ENCODE data around the gene FRS3.
A peak's percentile ranks its signal among the peaks of the same experiment; 100 is the strongest.

The FRS3 gene

DNA sequence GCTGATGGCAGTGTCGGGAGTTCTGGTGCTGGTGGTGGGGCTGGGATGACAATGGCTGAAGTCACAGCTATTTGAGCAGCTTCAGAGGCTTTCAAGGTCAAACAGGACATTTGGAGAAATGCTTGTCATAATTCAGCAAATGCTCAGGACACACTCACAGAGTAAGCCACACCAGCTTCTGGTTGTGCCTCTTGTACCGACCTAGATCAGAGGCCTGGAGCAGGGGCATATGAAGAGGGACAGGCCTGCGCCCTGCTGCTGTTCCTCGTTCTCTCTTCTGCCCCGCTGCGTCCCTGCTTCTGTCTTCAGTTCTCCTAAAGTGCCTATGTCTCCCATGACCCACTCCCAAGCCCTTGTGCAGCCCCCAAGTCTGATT is 31.6 kb downstream of the FRS3 start:
- DNase-seq (no peak), ATAC-seq (no peak)
- Mint-ChIP-seq H3K4me3 (no peak overlapping the region), H3K27me3 (no peaks in the 10 kb centered on the region), H3K36me3 (ENCODE audit: low read depth) (no peaks in the 10 kb centered on the region), H3K4me1 (no peaks in the 10 kb centered on the region), H3K27ac (no peak overlapping the region), H3K9me3 (no peaks in the 10 kb centered on the region)

DNA sequence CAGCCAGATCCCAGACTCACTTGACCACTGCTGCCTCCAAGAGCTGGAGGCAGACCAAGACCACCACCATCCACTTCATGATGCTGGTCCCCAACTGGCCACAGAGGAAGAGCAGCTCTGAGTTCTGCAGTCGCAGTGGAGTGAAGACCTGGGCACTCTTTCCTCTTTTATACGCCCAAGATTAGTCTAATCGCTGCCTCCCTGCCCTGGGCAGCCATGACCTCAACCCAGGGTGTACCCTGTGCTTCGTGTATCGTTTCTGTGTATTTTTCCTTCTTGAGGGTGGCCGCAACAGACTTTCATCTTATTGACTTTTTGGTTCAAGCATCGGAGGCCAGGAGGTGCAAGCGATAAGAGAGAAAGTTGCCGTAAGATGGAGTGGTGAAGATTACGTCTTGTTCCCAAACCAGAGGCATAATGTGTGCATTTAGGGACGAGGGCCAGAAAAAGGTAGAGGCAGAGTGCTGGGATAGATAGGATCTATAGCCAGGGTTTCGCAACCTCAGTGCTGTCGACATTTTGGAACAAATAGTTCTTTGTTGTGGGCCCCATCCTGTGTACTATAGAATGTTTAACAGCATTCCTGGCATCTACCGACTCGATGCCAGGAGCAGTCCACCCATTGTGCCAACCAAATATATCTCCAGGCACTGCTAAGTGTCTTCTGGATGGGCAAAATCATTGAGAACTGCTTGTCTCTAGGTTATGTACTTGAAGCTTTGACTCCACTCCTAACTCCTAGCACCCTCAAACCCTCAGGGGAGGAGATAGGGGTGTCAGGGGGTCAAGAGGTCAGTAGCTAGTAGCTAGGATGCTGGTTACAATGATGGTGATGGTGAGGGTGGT is 32.2 kb downstream of the FRS3 start, which contains the start of gene PGC:
Gene PGC (minus strand): TSS at position 142 of the 846 bp plus-strand sequence. CDS start 63 bp downstream, at position 79.
- H3K27me3 Mint-ChIP-seq = no peaks in the 10 kb centered on the region
- ATAC-seq (no peak), DNase-seq (no peak)
- no peaks in the 10 kb centered on the region for H3K36me3 Mint-ChIP-seq (ENCODE audit: low read depth)
- no peaks in the 10 kb centered on the region for H3K9me3 Mint-ChIP-seq
- H3K4me1 Mint-ChIP-seq = no peaks in the 10 kb centered on the region
- no peak within 1 kb of the TSS for H3K27ac Mint-ChIP-seq
- no peak within 1 kb of the TSS for H3K4me3 Mint-ChIP-seq

DNA sequence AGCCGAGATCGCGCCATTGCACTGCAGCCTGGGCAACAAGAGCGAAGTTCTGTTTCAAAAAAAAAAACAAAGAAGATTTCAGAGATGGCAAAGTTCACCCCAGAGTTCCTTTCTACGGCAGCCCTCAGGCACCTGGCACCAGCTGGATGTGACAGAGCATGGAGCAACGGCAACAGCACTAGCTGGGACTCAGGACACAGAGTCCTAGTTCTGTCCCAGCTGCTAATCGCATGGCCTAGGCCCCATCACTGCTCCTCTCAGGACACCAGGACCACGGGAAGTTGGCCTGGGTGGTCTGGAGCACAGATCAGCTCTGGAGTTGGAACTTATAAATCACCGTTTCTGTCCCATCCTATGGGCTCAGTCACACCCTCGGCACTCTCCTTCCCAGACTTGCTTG is 33.6 kb downstream of the FRS3 start:
- no peak overlapping the region for H3K27ac Mint-ChIP-seq
- H3K4me3 Mint-ChIP-seq = no peak overlapping the region
- DNase-seq (no peak), ATAC-seq (no peak)
- no peaks in the 10 kb centered on the region for H3K36me3 Mint-ChIP-seq (ENCODE audit: low read depth)
- no peaks in the 10 kb centered on the region for H3K9me3 Mint-ChIP-seq
- no peaks in the 10 kb centered on the region for H3K27me3 Mint-ChIP-seq
- no peaks in the 10 kb centered on the region for H3K4me1 Mint-ChIP-seq

DNA sequence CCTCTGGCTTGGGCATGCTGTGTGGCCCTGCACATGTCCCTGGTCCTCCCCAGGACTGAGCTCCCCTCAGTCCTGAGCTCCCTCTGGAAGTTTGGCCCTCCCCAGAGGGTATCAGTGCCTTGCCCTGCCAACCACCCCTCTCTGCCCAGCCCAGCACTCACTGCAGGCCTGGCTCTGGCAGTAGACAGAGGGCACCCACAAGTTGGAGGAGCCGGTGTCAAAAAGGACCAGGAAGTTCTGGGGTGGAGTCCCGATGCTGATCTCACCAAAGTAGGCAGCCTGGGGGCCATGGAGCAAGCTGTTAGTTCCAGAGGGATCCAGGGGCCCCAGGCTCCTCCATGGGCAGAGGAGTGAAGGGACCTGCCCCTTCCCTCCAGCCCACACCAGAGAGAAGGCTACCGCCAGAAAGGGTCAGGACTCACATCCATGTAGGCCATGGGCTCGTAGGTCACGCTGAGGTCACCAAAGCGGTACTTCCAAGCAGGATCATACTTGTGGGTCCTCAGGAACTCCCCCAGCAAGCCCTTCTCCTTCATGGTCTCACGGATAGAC is 35.4 kb downstream of the FRS3 start:
- H3K4me1 Mint-ChIP-seq = no peaks in the 10 kb centered on the region
- H3K36me3 Mint-ChIP-seq (ENCODE audit: low read depth) = no peaks in the 10 kb centered on the region
- H3K27ac Mint-ChIP-seq = no peak overlapping the region
- no peak for DNase-seq
- H3K27me3 Mint-ChIP-seq = no peaks in the 10 kb centered on the region
- no peaks in the 10 kb centered on the region for H3K9me3 Mint-ChIP-seq
- ATAC-seq = no peak
- no peak overlapping the region for H3K4me3 Mint-ChIP-seq

DNA sequence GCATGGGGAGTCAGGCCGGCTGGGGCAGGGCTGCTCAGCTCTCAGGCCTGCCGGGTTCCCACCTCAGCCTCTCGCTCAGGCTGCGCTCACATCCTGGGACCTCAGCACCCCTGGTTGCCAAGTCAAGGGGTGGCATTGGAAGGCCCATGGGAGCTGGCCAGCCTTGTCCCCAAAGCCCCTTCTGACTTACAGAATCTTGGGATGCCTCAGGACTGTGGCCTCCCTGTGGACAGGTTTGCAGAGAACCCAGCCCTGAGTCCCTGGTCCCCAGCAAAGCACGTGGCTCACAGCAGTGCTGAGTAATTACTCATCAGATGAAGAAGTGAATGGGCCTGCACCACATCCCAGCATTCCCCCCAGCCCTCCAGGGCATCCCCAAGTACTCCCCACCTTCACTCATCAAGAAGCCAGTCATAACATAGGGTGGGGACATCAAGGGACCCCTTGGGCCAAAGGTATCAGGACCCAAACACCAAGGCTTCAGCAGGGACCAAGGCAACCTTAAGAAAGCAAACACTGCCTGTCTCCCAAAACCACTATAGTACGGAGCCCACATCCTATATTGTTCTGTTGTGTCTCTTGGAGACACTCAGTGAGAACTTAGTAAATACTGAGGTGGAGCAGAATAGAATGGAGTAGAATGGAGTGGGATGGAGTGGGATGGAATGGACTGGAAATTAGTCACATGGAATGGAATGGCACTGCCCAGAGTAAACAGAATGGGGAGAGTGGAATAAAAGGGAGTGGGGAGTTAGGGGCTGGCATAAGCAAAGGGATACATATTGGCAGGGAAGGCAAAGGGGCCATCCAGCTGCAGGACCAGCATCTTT is 36.1 kb downstream of the FRS3 start:
- Mint-ChIP-seq H3K9me3 (no peaks in the 10 kb centered on the region), H3K4me1 (no peaks in the 10 kb centered on the region), H3K4me3 (no peak overlapping the region), H3K27ac (no peak overlapping the region), H3K36me3 (ENCODE audit: low read depth) (no peaks in the 10 kb centered on the region), H3K27me3 (no peaks in the 10 kb centered on the region)
- ATAC-seq (no peak), DNase-seq (no peak)

DNA sequence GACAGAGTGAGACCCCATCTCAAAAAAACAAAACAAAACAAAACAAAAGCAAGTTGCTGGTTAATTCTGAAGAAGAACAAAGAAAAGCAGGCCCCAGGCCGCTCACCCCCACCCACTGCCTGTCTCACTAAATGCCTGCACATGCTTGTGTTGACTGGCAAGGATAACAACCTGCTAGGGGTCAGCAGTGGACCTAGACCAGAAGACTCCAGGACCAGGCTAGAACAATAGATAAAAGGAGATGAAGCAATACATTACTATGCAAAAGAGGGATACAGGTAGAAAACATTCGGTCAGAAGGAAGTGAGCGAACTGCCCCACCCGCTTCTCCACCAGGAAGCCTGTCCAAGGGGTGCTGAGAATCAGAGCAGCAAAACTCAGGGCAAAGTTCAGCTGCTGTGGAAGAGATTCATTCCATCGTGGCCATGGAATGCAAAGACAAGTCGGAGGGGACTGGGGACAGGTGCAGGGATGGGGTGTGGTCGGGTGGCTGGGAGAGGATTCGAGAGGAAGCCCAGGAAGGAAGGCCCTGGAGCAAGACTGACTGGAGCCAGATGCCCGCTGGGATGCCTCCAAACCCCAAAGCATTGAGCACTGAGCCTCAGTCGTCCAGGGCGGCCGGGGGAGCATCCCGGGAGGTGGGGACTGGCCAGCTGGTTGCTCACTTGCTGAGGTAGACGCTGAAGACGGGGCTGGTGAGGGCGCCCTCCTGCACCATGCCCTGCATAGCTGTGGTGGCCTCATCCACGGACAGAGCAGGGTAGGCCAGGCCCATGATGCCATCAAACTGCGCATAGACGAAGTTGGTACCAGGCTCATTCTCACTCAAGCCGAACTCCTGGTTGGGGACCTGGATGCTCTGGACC is 37.8 kb downstream of the FRS3 start:
- ATAC-seq (no peak), DNase-seq (no peak)
- no peaks in the 10 kb centered on the region for H3K27me3 Mint-ChIP-seq
- H3K4me3 Mint-ChIP-seq = no peak overlapping the region
- H3K36me3 Mint-ChIP-seq (ENCODE audit: low read depth) = no peaks in the 10 kb centered on the region
- no peaks in the 10 kb centered on the region for H3K9me3 Mint-ChIP-seq
- H3K4me1 Mint-ChIP-seq = no peaks in the 10 kb centered on the region
- H3K27ac Mint-ChIP-seq = no peak overlapping the region

DNA sequence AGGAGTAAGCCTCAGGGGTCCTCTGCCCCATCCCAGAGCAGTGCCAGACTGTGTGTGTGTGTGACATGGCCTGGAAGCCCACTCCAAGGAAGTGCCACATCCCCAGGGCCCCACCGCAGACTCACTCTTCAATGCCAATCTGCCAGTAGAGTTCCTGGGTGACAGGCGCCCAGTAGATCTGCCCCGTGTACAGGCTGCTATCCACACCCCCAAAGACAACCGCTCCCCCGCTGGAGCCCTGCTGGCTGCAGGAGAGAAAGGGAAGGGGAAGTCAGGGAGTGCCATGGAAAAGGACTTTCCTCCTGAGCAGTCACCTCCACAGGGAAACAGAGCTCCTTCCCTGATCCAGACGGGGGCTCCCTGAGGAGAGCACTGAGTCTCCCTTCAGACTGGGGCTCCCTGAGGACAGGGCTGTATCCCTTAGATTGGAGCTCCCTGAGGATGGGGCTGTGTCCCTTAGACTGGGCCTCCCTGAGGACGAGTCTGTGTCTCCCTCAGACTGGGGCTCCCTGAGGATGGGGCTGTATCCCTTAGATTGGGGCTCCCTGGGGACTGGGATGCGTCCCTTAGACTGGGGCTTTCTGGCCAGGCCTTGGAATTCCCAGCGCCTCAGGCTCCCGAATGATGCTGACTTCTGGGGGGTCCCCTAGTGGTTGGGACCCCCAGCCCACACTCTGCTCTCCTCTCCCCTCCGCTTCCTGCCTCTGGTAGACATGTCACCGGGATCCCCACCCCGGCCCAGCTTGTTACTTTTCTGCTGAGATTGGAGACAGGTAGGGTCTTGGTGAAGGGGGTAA is 39.1 kb downstream of the FRS3 start:
- no peaks in the 10 kb centered on the region for H3K27me3 Mint-ChIP-seq
- no peak overlapping the region for H3K4me3 Mint-ChIP-seq
- no peaks in the 10 kb centered on the region for H3K9me3 Mint-ChIP-seq
- no peaks in the 10 kb centered on the region for H3K4me1 Mint-ChIP-seq
- H3K36me3 Mint-ChIP-seq (ENCODE audit: low read depth) = no peaks in the 10 kb centered on the region
- no peak for ATAC-seq
- DNase-seq = no peak
- no peak overlapping the region for H3K27ac Mint-ChIP-seq

DNA sequence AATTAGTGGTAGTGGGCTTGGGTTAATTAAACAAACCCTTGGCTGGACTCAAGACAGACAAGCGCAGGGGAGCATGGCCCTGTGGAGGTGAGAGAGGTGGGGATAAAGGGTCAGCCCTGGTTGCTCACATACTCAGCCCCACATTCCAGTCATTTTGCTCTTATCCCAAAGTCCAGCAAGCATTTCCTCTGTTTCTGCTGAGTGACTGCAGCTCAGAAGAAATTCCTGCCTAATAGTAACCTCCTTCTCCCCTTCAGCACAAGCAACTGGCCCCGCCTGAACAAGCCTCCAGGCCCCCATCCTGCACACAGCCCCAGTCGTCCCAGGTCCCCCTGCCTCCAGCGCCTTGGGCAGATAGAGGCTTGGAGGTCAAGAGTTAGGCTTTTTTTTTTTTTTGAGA is 40.7 kb downstream of the FRS3 start:
- Mint-ChIP-seq H3K27ac (no peak overlapping the region), H3K4me1 (no peaks in the 10 kb centered on the region), H3K36me3 (ENCODE audit: low read depth) (no peaks in the 10 kb centered on the region), H3K4me3 (no peak overlapping the region), H3K27me3 (no peaks in the 10 kb centered on the region), H3K9me3 (no peaks in the 10 kb centered on the region)
- DNase-seq (no peak), ATAC-seq (no peak)

DNA sequence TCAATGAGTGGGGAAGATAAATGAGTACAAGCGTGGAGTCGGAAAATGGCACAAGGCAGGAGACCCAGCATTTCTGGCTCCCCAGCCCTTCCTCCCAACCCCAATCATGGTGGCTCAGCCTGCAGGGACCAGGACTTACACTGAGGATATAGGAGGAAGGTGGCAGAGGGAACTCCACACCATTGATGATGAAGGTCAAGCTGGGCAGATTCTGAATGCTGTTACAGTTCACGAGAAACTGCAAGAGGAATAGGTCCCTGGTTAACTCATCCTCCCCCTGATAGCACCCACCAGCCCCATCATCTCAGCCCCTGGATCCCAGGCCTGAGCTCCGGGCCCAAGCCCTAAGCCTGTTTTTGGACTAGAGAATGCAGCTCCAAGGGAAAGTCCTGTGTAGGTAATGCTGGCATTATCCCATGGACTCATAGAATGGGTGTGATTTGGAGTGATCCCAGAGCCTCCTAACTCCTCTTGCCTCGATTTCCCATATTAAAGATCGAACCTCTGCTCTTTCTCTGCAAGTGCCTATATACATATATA is 42.0 kb downstream of the FRS3 start:
- H3K4me1 Mint-ChIP-seq = peaks cover 13% of the 10 kb centered on the region
- H3K9me3 Mint-ChIP-seq = no peaks in the 10 kb centered on the region
- H3K27me3 Mint-ChIP-seq = no peaks in the 10 kb centered on the region
- no peak for DNase-seq
- no peaks in the 10 kb centered on the region for H3K36me3 Mint-ChIP-seq (ENCODE audit: low read depth)
- H3K27ac Mint-ChIP-seq = no peak overlapping the region
- no peak overlapping the region for H3K4me3 Mint-ChIP-seq
- ATAC-seq = no peak

DNA sequence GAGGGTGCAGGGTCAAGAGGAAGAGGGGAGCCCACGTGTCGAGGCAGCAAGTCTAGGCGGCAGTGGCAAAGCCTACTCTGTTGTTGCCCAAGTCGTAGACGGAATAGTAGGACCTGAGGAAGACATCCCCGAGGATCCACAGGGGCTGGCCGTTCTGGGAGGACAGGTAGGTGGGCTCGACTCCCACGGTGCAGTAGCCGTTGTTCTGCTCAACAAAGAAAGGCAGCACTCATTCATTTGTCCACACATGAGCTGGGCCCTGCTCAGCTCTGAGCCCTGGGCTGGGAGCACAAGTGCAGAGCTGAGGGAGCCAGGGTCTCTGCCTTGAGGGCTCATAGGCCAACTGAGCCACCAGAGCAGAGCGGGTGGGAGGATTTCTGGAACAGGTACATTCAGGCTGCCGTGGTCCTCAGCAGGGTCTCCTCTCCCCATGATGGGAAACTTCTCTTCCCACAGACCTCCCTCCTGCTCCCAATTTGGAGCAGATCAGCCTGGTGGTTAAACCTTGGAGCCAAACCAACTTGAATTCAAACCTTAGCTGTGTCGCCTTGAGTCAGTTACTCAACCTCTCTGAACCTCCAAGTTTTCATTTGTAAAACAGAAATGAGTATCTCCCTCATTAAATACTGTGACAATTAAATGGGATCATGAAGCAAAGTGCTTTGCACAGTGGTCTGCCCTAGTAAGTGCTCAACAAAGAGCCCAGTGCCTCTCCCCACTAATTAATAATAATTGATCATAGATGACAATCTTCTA is 42.7 kb downstream of the FRS3 start:
- H3K27ac Mint-ChIP-seq = no peak overlapping the region
- ATAC-seq = no peak

DNA sequence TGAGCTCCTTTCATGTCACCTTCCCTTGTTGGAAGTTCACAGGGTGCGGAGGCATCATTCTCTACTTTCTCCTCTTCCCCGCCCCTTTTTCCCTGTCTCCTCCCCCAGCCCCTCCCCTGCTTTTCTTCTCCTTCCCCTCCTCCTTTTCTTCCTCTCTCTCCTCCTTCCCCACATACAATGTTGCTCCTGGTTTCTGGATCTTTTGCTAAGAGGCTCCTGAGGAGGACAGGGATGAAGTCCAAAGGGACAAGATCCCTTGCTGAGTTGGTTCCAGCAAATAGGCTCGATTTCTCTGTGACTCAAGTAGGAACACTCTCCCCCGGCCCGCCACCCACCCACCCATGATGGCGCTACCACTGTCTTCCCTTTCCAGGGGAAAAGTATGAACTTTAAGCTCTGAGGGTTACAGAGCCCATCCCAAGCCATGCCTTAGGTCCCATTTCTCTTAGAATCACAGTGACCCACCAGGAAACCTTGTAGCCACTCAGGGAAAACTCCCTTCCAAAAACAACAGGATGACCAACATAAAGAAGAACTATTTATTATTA is 43.4 kb downstream of the FRS3 start:
- Mint-ChIP-seq H3K4me3 (no peak overlapping the region), H3K9me3 (no peaks in the 10 kb centered on the region), H3K27ac (no peak overlapping the region), H3K27me3 (no peaks in the 10 kb centered on the region), H3K36me3 (ENCODE audit: low read depth) (no peaks in the 10 kb centered on the region), H3K4me1 (peaks cover 26% of the 10 kb centered on the region)
- no peak for ATAC-seq
- no peak for DNase-seq

More for the DNA sequence above, 42.7 kb downstream of the FRS3 start:
- Mint-ChIP-seq H3K4me1 (peaks cover 20% of the 10 kb centered on the region), H3K36me3 (ENCODE audit: low read depth) (no peaks in the 10 kb centered on the region), H3K9me3 (no peaks in the 10 kb centered on the region), H3K27me3 (no peaks in the 10 kb centered on the region), H3K4me3 (no peak overlapping the region)
- no peak for DNase-seq

DNA sequence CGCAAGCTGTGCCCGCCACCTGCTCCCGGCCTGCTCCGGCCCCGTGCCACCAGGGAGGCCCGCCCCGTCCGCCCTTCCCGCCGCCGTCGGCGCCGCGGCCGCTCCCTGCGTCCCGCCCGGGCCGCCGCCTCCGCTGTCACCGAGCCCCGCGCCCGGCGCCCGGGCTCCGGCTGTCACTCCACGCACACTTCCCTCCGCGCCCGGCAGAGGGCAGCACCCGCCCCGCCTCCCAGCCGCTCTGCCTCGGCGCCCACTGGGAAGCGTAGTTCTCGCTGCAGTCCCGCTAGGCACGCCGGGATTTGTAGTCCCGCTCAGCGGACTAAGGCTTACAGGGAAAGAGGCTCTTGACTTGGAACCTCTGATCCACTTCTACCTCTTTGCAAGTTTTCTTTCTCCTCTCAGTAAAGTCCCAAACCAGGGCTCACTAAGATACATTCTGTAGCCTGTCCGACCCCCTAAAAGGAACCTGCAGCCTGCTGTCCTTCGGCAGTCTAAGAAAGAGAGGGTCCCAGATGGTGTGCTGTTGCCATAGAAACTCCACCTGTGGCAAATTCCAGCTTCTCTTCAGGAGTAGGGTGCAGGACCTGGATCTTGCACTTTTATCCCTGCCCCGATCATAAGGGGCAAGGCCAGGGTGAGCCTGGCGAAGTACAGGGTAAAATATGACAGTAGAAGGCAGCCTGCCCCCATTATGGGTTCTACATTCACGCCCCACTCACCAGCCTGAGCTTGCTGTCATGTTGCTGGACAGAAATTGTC is 44.1 kb downstream of the FRS3 start, which contains the start of gene TFEB:
Gene TFEB (minus strand): TSS at position 182 of the 759 bp plus-strand sequence. CDS start 44,395 bp downstream, outside the sequence.
- H3K4me3 Mint-ChIP-seq = peak within 1 kb of the TSS; percentile 63
- ATAC-seq = peak; percentile 70
- DNase-seq = peak; percentile 96
- H3K4me1 Mint-ChIP-seq = peaks cover 31% of the 10 kb centered on the region
- H3K27me3 Mint-ChIP-seq = no peaks in the 10 kb centered on the region
- no peak within 1 kb of the TSS for H3K27ac Mint-ChIP-seq
- no peaks in the 10 kb centered on the region for H3K36me3 Mint-ChIP-seq (ENCODE audit: low read depth)
- no peaks in the 10 kb centered on the region for H3K9me3 Mint-ChIP-seq
